ENCODE results near the gene FILIP1.

Gene FILIP1

GRCh38 chr6:75480425-75480824 lies 13.2 kb downstream of the FILIP1 start:
- TF ChIP-seq EZH2phosphoT487 (IDR thresholded peaks at IDR 0.05; ENCODE audit: low read depth) (no peak), CTCF (IDR thresholded peaks at IDR 0.05; ENCODE audit: low read depth, low read length) (no peak)
- no peaks in the 10 kb centered on the region for H3K27me3 ChIP-seq (ENCODE audit: low read depth, low read length)
- no peak overlapping the region for H3K27ac ChIP-seq (ENCODE audit: low read length)
- H3K36me3 ChIP-seq (replicated peaks; ENCODE audit: low read depth, low read length), result no peaks in the 10 kb centered on the region
- no peaks in the 10 kb centered on the region for H3K79me2 ChIP-seq (ENCODE audit: low read length)
- H2AFZ ChIP-seq (ENCODE audit: low read depth, low read length), result no peak overlapping the region
- no peak overlapping the region for H3K4me2 ChIP-seq (ENCODE audit: low read length)
- peaks cover 7% of the 10 kb centered on the region for H3K4me1 ChIP-seq (ENCODE audit: low read length)
- no peaks in the 10 kb centered on the region for H4K20me1 ChIP-seq (ENCODE audit: insufficient read depth, low read length)
- no peak overlapping the region for H3K4me3 ChIP-seq (ENCODE audit: low read length)
- H3K9ac ChIP-seq (ENCODE audit: low read length), result no peak overlapping the region
- H3K9me3 ChIP-seq (ENCODE audit: insufficient read depth, low read length), result no peaks in the 10 kb centered on the region

- Histone ChIP-seq H3K4me3 (ENCODE audit: low read length) (no peak overlapping the region), H3K79me2 (ENCODE audit: low read length) (no peaks in the 10 kb centered on the region), H3K27me3 (ENCODE audit: low read depth, low read length) (no peaks in the 10 kb centered on the region), H3K9me3 (ENCODE audit: insufficient read depth, low read length) (no peaks in the 10 kb centered on the region), H3K4me2 (ENCODE audit: low read length) (no peak overlapping the region), H2AFZ (ENCODE audit: low read depth, low read length) (no peak overlapping the region), H4K20me1 (ENCODE audit: insufficient read depth, low read length) (no peaks in the 10 kb centered on the region), H3K36me3 (replicated peaks; ENCODE audit: low read depth, low read length) (no peaks in the 10 kb centered on the region), H3K27ac (ENCODE audit: low read length) (no peak overlapping the region), H3K4me1 (ENCODE audit: low read length) (peaks cover 7% of the 10 kb centered on the region), H3K9ac (ENCODE audit: low read length) (no peak overlapping the region)
- TF ChIP-seq EZH2phosphoT487 (IDR thresholded peaks at IDR 0.05; ENCODE audit: low read depth), result no peak
- TF ChIP-seq CTCF (IDR thresholded peaks at IDR 0.05; ENCODE audit: low read depth, low read length), result no peak
These were observed 13.9 kb downstream of the FILIP1 start for GRCh38 chr6:75479712-75480111.

GRCh38 chr6:75478929-75479328 lies 14.7 kb downstream of the FILIP1 start:
- no peak overlapping the region for H3K4me3 ChIP-seq (ENCODE audit: low read length)
- TF ChIP-seq EZH2phosphoT487 (IDR thresholded peaks at IDR 0.05; ENCODE audit: low read depth), result no peak
- no peak for TF ChIP-seq CTCF (IDR thresholded peaks at IDR 0.05; ENCODE audit: low read depth, low read length)
- no peak overlapping the region for H2AFZ ChIP-seq (ENCODE audit: low read depth, low read length)
- no peaks in the 10 kb centered on the region for H3K79me2 ChIP-seq (ENCODE audit: low read length)
- H3K9me3 ChIP-seq (ENCODE audit: insufficient read depth, low read length), result no peaks in the 10 kb centered on the region
- peaks cover 7% of the 10 kb centered on the region for H3K4me1 ChIP-seq (ENCODE audit: low read length)
- H4K20me1 ChIP-seq (ENCODE audit: insufficient read depth, low read length), result no peaks in the 10 kb centered on the region
- H3K9ac ChIP-seq (ENCODE audit: low read length), result no peak overlapping the region
- no peaks in the 10 kb centered on the region for H3K27me3 ChIP-seq (ENCODE audit: low read depth, low read length)
- no peak overlapping the region for H3K4me2 ChIP-seq (ENCODE audit: low read length)
- H3K36me3 ChIP-seq (replicated peaks; ENCODE audit: low read depth, low read length), result no peaks in the 10 kb centered on the region
- no peak overlapping the region for H3K27ac ChIP-seq (ENCODE audit: low read length)

- Histone ChIP-seq H3K27ac (ENCODE audit: low read length) (no peak overlapping the region; the same call in 1 of the 2 replicates), H3K4me2 (ENCODE audit: low read length) (peak overlapping the region; percentile 25), H3K9me3 (ENCODE audit: insufficient read depth, low read length) (no peaks in the 10 kb centered on the region), H3K4me3 (ENCODE audit: low read length) (no peak overlapping the region), H3K79me2 (ENCODE audit: low read length) (no peaks in the 10 kb centered on the region), H4K20me1 (ENCODE audit: insufficient read depth, low read length) (no peaks in the 10 kb centered on the region), H3K9ac (ENCODE audit: low read length) (no peak overlapping the region), H3K27me3 (ENCODE audit: low read depth, low read length) (no peaks in the 10 kb centered on the region), H3K4me1 (ENCODE audit: low read length) (peaks cover 15% of the 10 kb centered on the region), H3K36me3 (replicated peaks; ENCODE audit: low read depth, low read length) (no peaks in the 10 kb centered on the region), H2AFZ (ENCODE audit: low read depth, low read length) (peak overlapping the region; percentile 37; the same call in 1 of the 2 replicates)
- TF ChIP-seq CTCF (IDR thresholded peaks at IDR 0.05; ENCODE audit: low read depth, low read length) (no peak), EZH2phosphoT487 (IDR thresholded peaks at IDR 0.05; ENCODE audit: low read depth) (no peak)
These were observed 20.7 kb downstream of the FILIP1 start for GRCh38 chr6:75472885-75473284.

Measured in OCI-LY3 (cell line).